GM19043 (cell line): ENCODE data around the gene COX7A2.

Source experiments
- ATAC-seq: cut with Tn5 transposase; IDR thresholded peaks from one replicate; pipeline ENCODE4 v1.9.1; 2021; ENCODE audit warnings: low read depth; ENCODE audit not compliant: unreplicated experiment

COX7A2 gene

GRCh38 chr6:75222261-75222660 is 21.3 kb downstream of the COX7A2 start:
- ATAC-seq = no peak

- ATAC-seq = no peak
Observed at GRCh38 chr6:75221116-75221515, 22.5 kb downstream of the COX7A2 start.

GRCh38 chr6:75220357-75220756 is 23.2 kb downstream of the COX7A2 start:
- no peak for ATAC-seq

GRCh38 chr6:75219263-75219662 is 24.3 kb downstream of the COX7A2 start:
- no peak for ATAC-seq

- no peak for ATAC-seq
Observed at GRCh38 chr6:75217193-75217592, 26.4 kb downstream of the COX7A2 start.

- ATAC-seq = no peak
Observed at GRCh38 chr6:75215291-75215690, 28.3 kb downstream of the COX7A2 start.

- no peak for ATAC-seq
Observed at GRCh38 chr6:75213732-75214131, 29.9 kb downstream of the COX7A2 start.

GRCh38 chr6:75213112-75213511 is 30.5 kb downstream of the COX7A2 start:
- ATAC-seq = no peak

GRCh38 chr6:75211920-75212590 is 31.5 kb downstream of the COX7A2 start:
- ATAC-seq = no peak

- no peak for ATAC-seq
Observed at GRCh38 chr6:75210885-75211739, 32.5 kb downstream of the COX7A2 start.

- no peak for ATAC-seq
Observed at GRCh38 chr6:75209184-75209723, 34.3 kb downstream of the COX7A2 start.

- peak; percentile 67 for ATAC-seq
Observed at GRCh38 chr6:75208298-75209183, 35.1 kb downstream of the COX7A2 start.

- no peak for ATAC-seq
Observed at GRCh38 chr6:75206576-75207342, 36.8 kb downstream of the COX7A2 start.

GRCh38 chr6:75205776-75206575 is 37.6 kb downstream of the COX7A2 start, which contains the start of gene COL12A1:
COL12A1 (minus strand) TSS chr6:75206053; CDS start chr6:75202792, 3,261 bp downstream.
- ATAC-seq = no peak

- ATAC-seq = no peak
Observed at GRCh38 chr6:75204959-75205775, 38.4 kb downstream of the COX7A2 start.

- no peak for ATAC-seq
Observed at GRCh38 chr6:75204217-75204958, 39.2 kb downstream of the COX7A2 start.

GRCh38 chr6:75203721-75204120 is 39.9 kb downstream of the COX7A2 start:
- no peak for ATAC-seq
